Natural killer cell (primary cell): ENCODE measurements around the gene SASH3. TPM values are rescaled to one million over a fixed set of nuclear protein-coding genes. Genes with fewer than 3 reads are reported as not detected.

Experiments used
- ATAC-seq, 3 donors: fragments of 150-1000 bp in 2 of 3; fragments of 200-7000 bp in 1 of 3; cut with Tn5 transposase; 1 replicate in 1 of 3; 2 replicates in 2 of 3; pipeline ENCODE4 v1.10.0; 2021; ENCODE audit warnings: mild to moderate bottlenecking in 2 of 3, moderate library complexity in 2 of 3
- DNase-seq, 2 donors: peaks; one replicate each; pipeline versions ENCODE4 v3.0.0 to v3.0.0-alpha.2; 2013 to 2021; ENCODE audit warnings: mixed read lengths in 1 of 2
- H3K27ac ChIP-seq: one replicate; pipeline ENCODE4 v1.5.1; 2013; ENCODE audit warnings: mild to moderate bottlenecking, low read length
- H3K27me3 ChIP-seq: one replicate; pipeline ENCODE4 v1.6.1; 2013; ENCODE audit warnings: low read length; ENCODE audit not compliant: control insufficient read depth, insufficient read depth
- H3K36me3 ChIP-seq: one replicate; pipeline ENCODE4 v1.6.1; 2013; ENCODE audit warnings: low read length; ENCODE audit not compliant: control insufficient read depth, insufficient read depth
- H3K4me1 ChIP-seq: one replicate; pipeline ENCODE4 v1.6.1; 2013; ENCODE audit warnings: low read length; ENCODE audit not compliant: control insufficient read depth, insufficient read depth
- H3K4me3 ChIP-seq: one replicate; pipeline ENCODE4 v1.5.1; 2013; ENCODE audit warnings: low read length
- H3K9me3 ChIP-seq: one replicate; pipeline ENCODE4 v1.6.1; 2013; ENCODE audit warnings: low read length; ENCODE audit not compliant: control insufficient read depth, insufficient read depth
- H3K27ac Mint-ChIP-seq, 2 donors: one replicate each; pipeline ENCODE4 v1.8.0; 2022; ENCODE audit warnings: mild to moderate bottlenecking in 2 of 2, mixed read lengths in 2 of 2, moderate library complexity in 1 of 2
- H3K27me3 Mint-ChIP-seq, 2 donors: one replicate each; pipeline ENCODE4 v1.8.0; 2022; ENCODE audit warnings: low read depth in 2 of 2, mixed read lengths in 2 of 2
- H3K36me3 Mint-ChIP-seq: one replicate; pipeline ENCODE4 v1.8.0; 2022; ENCODE audit warnings: mixed read lengths
- H3K4me1 Mint-ChIP-seq, 2 donors: one replicate each; pipeline ENCODE4 v1.8.0; 2022; ENCODE audit warnings: mixed read lengths in 2 of 2
- H3K4me3 Mint-ChIP-seq: one replicate; pipeline ENCODE4 v1.8.0; 2022; ENCODE audit warnings: mild to moderate bottlenecking, moderate library complexity, mixed read lengths
- H3K9me3 Mint-ChIP-seq, 2 donors: one replicate each; pipeline ENCODE4 v1.8.0; 2022; ENCODE audit warnings: mixed read lengths in 2 of 2
- CTCF ChIP-seq: fragments of 200-600 bp; IDR thresholded peaks from one replicate; pipeline ENCODE4 v1.8.0; 2022; ENCODE audit warnings: antibody characterized with exemption
- WGBS: methylation state at CpG from one replicate; pipeline ENCODE4 v1.1.7; 2013; ENCODE audit warnings: missing lambda C conversion rate; ENCODE audit not compliant: insufficient coverage; 5-methylcytosine and 5-hydroxymethylcytosine counted together
- intact Hi-C: fragments of 100-400 bp; cut with micrococcal nuclease; formaldehyde crosslinking; loops from one replicate; pipeline ENCODE4 v1.14.2; 2022
- total RNA-seq, 4 donors: library from RNA; stranded (reverse); fragments of 120-200 nt in 1 of 4; gene quantifications; one replicate each; pipeline versions ENCODE4 v1.2.3 to v1.2.4, GENCODE V29; 2013 to 2022

The SASH3 gene
- total RNA-seq, 3 donors from 2014 or later (not counting 1 experiment from before 2014, with no cell fraction given): 356 to 403 (median 392) TPM

GRCh38 chrX:129754056-129755024 is 25.4 kb upstream of the SASH3 start:
- no peak overlapping the region for H3K4me3 ChIP-seq
- 42% methylated on average over 20 of the region's 22 CpGs for WGBS
- DNase-seq: peak in 1 of 2 donors; percentile 23

GRCh38 chrX:129755779-129756650 is 23.7 kb upstream of the SASH3 start:
- Histone ChIP-seq H3K4me3 (peak overlapping the region; percentile 10), H3K9me3 (no peaks in the 10 kb centered on the region), H3K4me1 (peaks cover 83% of the 10 kb centered on the region), H3K27me3 (no peaks in the 10 kb centered on the region), H3K27ac (peak overlapping the region; percentile 76), H3K36me3 (no peaks in the 10 kb centered on the region)
- intact Hi-C loops: loop anchor here (2.0 kb wide), 1 partner anchor 67 kb away; no protein-coding TSS in a partner anchor
- peak in 2 of 3 donors; percentile 25 to 55 for ATAC-seq
- TF ChIP-seq CTCF: no peak
- no peaks in the 10 kb centered on the region for H3K36me3 Mint-ChIP-seq
- peak overlapping the region; percentile 73 for H3K4me3 Mint-ChIP-seq
- peaks cover 82 to 83% of the 10 kb centered on the region in 2 donors for H3K4me1 Mint-ChIP-seq
- WGBS: 34% methylated on average over 18 of the region's 18 CpGs
- peak in 1 of 2 donors; percentile 59 for DNase-seq
- H3K9me3 Mint-ChIP-seq: no peaks in the 10 kb centered on the region
- peak overlapping the region; percentile 82 to 88 for H3K27ac Mint-ChIP-seq
- H3K27me3 Mint-ChIP-seq: no peaks in the 10 kb centered on the region

More at GRCh38 chrX:129754056-129755024, 25.4 kb upstream of the SASH3 start:
- no peaks in the 10 kb centered on the region for H3K9me3 Mint-ChIP-seq
- Histone ChIP-seq H3K27me3 (no peaks in the 10 kb centered on the region), H3K36me3 (no peaks in the 10 kb centered on the region), H3K27ac (peak overlapping the region; percentile 35), H3K9me3 (no peaks in the 10 kb centered on the region), H3K4me1 (peaks cover 66% of the 10 kb centered on the region)
- peak overlapping the region; percentile 49 for H3K4me3 Mint-ChIP-seq
- no peaks in the 10 kb centered on the region for H3K36me3 Mint-ChIP-seq
- intact Hi-C loops: loop anchor here (1.0 kb wide), 1 partner anchor 117 kb away; no protein-coding TSS in a partner anchor
- H3K27me3 Mint-ChIP-seq: no peaks in the 10 kb centered on the region
- peak overlapping the region; percentile 82 to 88 for H3K27ac Mint-ChIP-seq
- peak; percentile 25 for TF ChIP-seq CTCF
- H3K4me1 Mint-ChIP-seq: peaks cover 66% of the 10 kb centered on the region in 2 donors
- ATAC-seq: peak in 1 of 3 donors; percentile 22

GRCh38 chrX:129759576-129760061 is 20.1 kb upstream of the SASH3 start:
- ATAC-seq (peak; percentile 71 to 84 (median 76)), DNase-seq (peak; percentile 47 to 81)
- intact Hi-C loops: loop anchor here (1.0 to 2.0 kb wide), 2 partner anchors 10 to 21 kb away; no protein-coding TSS in a partner anchor
- WGBS: 6% methylated on average over 14 of the region's 14 CpGs
- Histone ChIP-seq H3K27me3 (no peaks in the 10 kb centered on the region), H3K9me3 (no peaks in the 10 kb centered on the region), H3K4me1 (peaks cover 68% of the 10 kb centered on the region), H3K4me3 (no peak overlapping the region), H3K27ac (peak overlapping the region; percentile 68), H3K36me3 (no peaks in the 10 kb centered on the region)
- Mint-ChIP-seq H3K9me3 (no peaks in the 10 kb centered on the region), H3K27ac (peak overlapping the region; percentile 85 to 87), H3K27me3 (no peaks in the 10 kb centered on the region), H3K4me1 (peaks cover 55 to 64% of the 10 kb centered on the region in 2 donors), H3K36me3 (no peaks in the 10 kb centered on the region), H3K4me3 (peak overlapping the region; percentile 53)
- no peak for TF ChIP-seq CTCF
